Keratinocyte (primary cell): ENCODE results near the gene NRP1. TPM values are rescaled to one million over a fixed set of nuclear protein-coding genes. Genes with fewer than 3 reads are reported as not detected.

Experiments
- DNase-seq: peaks from one replicate; pipeline ENCODE4 v3.0.0-alpha.2; 2011; ENCODE audit warnings: low read depth, missing footprints, low spot score
- FAIRE-seq: peaks from 2 replicates; lab custom pipeline; 2011; peaks lifted over from hg19 to GRCh38; lab: Jason Lieb, UNC
- H2AFZ ChIP-seq: 2 replicates; pipeline ENCODE4 v1.6.0; 2012; ENCODE audit warnings: low read length, control low read depth, inconsistent platforms; ENCODE audit not compliant: control insufficient read depth
- H3K27ac ChIP-seq: 2 replicates; pipeline ENCODE4 v1.5.1; 2011; ENCODE audit warnings: low read length; ENCODE audit not compliant: control insufficient read depth, insufficient read depth
- H3K27me3 ChIP-seq: 3 replicates; pipeline ENCODE4 v1.6.0; 2011; ENCODE audit warnings: low read length; ENCODE audit not compliant: control insufficient read depth, insufficient read depth; ENCODE audit errors: extremely low read depth
- H3K36me3 ChIP-seq, 2 experiments: 2 replicates in 1 of 2; 3 replicates in 1 of 2; pipeline ENCODE4 v1.5.1; 2011; ENCODE audit warnings: low read length in 2 of 2, mild to moderate bottlenecking in 1 of 2; ENCODE audit not compliant: control insufficient read depth in 2 of 2, insufficient read depth in 2 of 2; ENCODE audit errors: extremely low read depth in 1 of 2
- H3K4me1 ChIP-seq: 3 replicates; pipeline ENCODE4 v1.5.1; 2011; ENCODE audit warnings: low read length; ENCODE audit not compliant: control insufficient read depth, insufficient read depth; ENCODE audit errors: extremely low read depth
- H3K4me2 ChIP-seq: 3 replicates; pipeline ENCODE4 v1.6.0; 2011; ENCODE audit warnings: low read depth, low read length; ENCODE audit not compliant: control insufficient read depth, insufficient read depth; ENCODE audit errors: extremely low read depth
- H3K4me3 ChIP-seq, 3 experiments: fragments of 200-600 bp in 1 of 3; sonication (generic) in 1 of 3; 2 replicates in 2 of 3; 3 replicates in 1 of 3; pipeline ENCODE4 v1.5.1; 2011 to 2016; ENCODE audit warnings: low read length in 3 of 3, mild to moderate bottlenecking in 3 of 3, control low read depth in 2 of 3, inconsistent platforms in 1 of 3, low read depth in 1 of 3, mixed read lengths in 1 of 3, mixed run types in 1 of 3, moderate library complexity in 1 of 3; ENCODE audit not compliant: control insufficient read depth in 2 of 3, insufficient read depth in 2 of 3; ENCODE audit errors: extremely low read depth in 1 of 3
- H3K79me2 ChIP-seq: 2 replicates; pipeline ENCODE4 v1.6.0; 2012; ENCODE audit warnings: low read length; ENCODE audit not compliant: control insufficient read depth, insufficient read depth
- H3K9ac ChIP-seq: 3 replicates; pipeline ENCODE4 v1.6.0; 2011; ENCODE audit warnings: low read length; ENCODE audit not compliant: control insufficient read depth, insufficient read depth; ENCODE audit errors: extremely low read depth
- H3K9me1 ChIP-seq: 3 replicates; pipeline ENCODE4 v1.6.0; 2011; ENCODE audit warnings: low read length; ENCODE audit not compliant: control insufficient read depth, insufficient read depth; ENCODE audit errors: extremely low read depth
- H3K9me3 ChIP-seq: 2 replicates; pipeline ENCODE4 v1.5.1; 2012; ENCODE audit warnings: low read depth, low read length; ENCODE audit not compliant: control insufficient read depth
- H4K20me1 ChIP-seq: 3 replicates; pipeline ENCODE4 v1.6.0; 2011; ENCODE audit warnings: low read length; ENCODE audit not compliant: control insufficient read depth, insufficient read depth; ENCODE audit errors: extremely low read depth
- EZH2 ChIP-seq: IDR thresholded peaks from one replicate; pipeline ENCODE4 v1.6.1; 2012; ENCODE audit warnings: inconsistent platforms, mild to moderate bottlenecking, low read length, moderate library complexity
- dilution Hi-C: fragments of 300-500 bp; cut with MboI; formaldehyde crosslinking; loops from one replicate; pipeline ENCODE4 v1.7.0; 2020; ENCODE audit warnings: low sequenced_read_pairs; ENCODE audit not compliant: extremely low pct_ligation_motif_present
- polyA plus RNA-seq, 5 experiments: library from polyadenylated mRNA; depleted of rRNA in 3 of 5; stranded (reverse) in 3 of 5; stranded (forward) in 1 of 5; unstranded in 1 of 5; fragments of >200 nt; gene quantifications; 1 replicate in 1 of 5; 2 replicates in 3 of 5; 3 replicates in 1 of 5; pipeline versions ENCODE4 v1.2.1 to v1.2.3, GENCODE V29; 2011 to 2012; ENCODE audit warnings: missing spikeins in 2 of 5, low read depth in 1 of 5, low replicate concordance in 1 of 5
- TF ChIP-seq, protein P1 (sequence below), 3 experiments: IDR thresholded peaks in 1 of 3; conservative IDR thresholded peaks in 1 of 3; optimal IDR thresholded peaks in 1 of 3; 2 replicates in 2 of 3; 3 replicates in 1 of 3; pipeline versions ENCODE3 to v1.5.1; 2011; ENCODE audit warnings: low read length in 3 of 3, mild to moderate bottlenecking in 3 of 3, moderate library complexity in 2 of 3, control low read depth in 1 of 3, inconsistent platforms in 1 of 3; ENCODE audit not compliant: insufficient read depth in 2 of 3; ENCODE audit errors: extremely low read depth in 1 of 3

Gene NRP1
- polyA plus RNA-seq, 1 donor (not counting 4 experiments of a cell fraction or from before 2014, with no cell fraction given): 36.2 TPM

DNA sequence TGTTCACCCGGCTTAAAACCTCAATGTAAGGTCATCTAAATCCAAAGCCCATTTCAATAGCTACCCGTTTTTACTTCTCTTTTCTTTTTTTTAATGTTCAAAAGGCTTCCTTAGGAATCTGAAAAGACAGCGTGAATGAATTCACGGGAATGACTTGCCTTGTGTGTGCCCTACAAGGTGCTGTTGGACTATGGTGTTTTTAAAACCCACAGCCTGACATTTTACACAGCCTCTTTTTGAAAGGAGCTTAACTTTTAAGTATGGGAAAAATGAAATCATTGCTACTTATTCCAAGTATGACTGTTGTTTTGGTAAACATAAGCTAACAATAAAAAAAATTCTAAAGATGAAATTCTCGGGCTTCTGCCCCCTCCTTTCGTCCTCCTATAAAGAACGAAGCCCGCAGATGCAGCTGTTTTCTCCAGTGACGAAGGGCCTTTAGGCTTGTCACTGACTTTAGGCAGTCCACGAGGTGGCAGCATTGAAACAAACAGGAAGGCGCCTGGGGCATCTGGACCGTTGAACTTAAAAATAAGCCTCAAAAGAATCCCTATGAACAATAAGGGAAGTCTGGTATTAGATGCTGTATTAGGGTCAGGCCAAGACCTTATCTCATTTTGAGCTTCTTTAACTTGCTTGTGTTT is 141.3 kb downstream of the NRP1 start:
- Histone ChIP-seq H3K27me3 (no peaks in the 10 kb centered on the region), H3K4me3 (no peak overlapping the region), H3K79me2 (no peaks in the 10 kb centered on the region), H3K4me2 (peak overlapping the region; percentile 18), H3K4me1 (peaks cover 12% of the 10 kb centered on the region), H2AFZ (no peak overlapping the region), H3K9me1 (no peaks in the 10 kb centered on the region), H3K9me3 (no peaks in the 10 kb centered on the region), H3K27ac (no peak overlapping the region), H4K20me1 (no peaks in the 10 kb centered on the region), H3K36me3 (peaks cover 5 to 12% of the 10 kb centered on the region in 2 experiments), H3K9ac (no peak overlapping the region)
- dilution Hi-C loops: no loop called here
- no peak for TF ChIP-seq EZH2
- TF ChIP-seq, protein P1, sequence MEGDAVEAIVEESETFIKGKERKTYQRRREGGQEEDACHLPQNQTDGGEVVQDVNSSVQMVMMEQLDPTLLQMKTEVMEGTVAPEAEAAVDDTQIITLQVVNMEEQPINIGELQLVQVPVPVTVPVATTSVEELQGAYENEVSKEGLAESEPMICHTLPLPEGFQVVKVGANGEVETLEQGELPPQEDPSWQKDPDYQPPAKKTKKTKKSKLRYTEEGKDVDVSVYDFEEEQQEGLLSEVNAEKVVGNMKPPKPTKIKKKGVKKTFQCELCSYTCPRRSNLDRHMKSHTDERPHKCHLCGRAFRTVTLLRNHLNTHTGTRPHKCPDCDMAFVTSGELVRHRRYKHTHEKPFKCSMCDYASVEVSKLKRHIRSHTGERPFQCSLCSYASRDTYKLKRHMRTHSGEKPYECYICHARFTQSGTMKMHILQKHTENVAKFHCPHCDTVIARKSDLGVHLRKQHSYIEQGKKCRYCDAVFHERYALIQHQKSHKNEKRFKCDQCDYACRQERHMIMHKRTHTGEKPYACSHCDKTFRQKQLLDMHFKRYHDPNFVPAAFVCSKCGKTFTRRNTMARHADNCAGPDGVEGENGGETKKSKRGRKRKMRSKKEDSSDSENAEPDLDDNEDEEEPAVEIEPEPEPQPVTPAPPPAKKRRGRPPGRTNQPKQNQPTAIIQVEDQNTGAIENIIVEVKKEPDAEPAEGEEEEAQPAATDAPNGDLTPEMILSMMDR (optimal IDR thresholded peaks at IDR 0.05 in 1 of 3, IDR thresholded peaks at IDR 0.05 in 1 of 3, conservative IDR thresholded peaks at IDR 0.05 in 1 of 3; ENCODE audit: extremely low read depth in 1 of 3, insufficient read depth in 2 of 3, low read length in 3 of 3): peak; percentile 61 to 78 (median 74)
- DNase-seq: peak; percentile 53
- FAIRE-seq: peak; percentile 79

DNA sequence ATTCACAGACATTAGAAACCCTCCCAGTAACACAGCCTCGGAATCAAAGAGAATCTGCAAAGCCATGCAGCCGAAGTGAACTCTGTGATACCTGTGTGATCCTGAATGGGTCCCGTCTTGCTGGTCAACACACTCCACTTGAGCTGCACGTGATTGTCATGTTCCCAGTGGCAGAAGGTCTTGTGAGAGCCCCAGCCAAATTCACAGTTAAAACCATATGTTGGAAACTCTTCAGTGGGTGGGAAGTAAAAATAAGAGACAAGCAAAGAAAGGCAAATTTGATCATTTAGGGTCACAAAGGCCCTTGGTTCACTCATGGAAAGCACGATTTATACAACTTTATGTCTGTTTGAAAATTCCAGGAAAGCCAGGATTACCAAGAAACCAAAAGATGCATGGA is 142.3 kb downstream of the NRP1 start:
- H3K9ac ChIP-seq: no peak overlapping the region
- H3K27me3 ChIP-seq: no peaks in the 10 kb centered on the region
- TF ChIP-seq EZH2: no peak
- TF ChIP-seq, protein P1 (optimal IDR thresholded peaks at IDR 0.05 in 1 of 3, IDR thresholded peaks at IDR 0.05 in 1 of 3, conservative IDR thresholded peaks at IDR 0.05 in 1 of 3; ENCODE audit: extremely low read depth in 1 of 3, insufficient read depth in 2 of 3, low read length in 3 of 3): no peak
- H3K9me3 ChIP-seq: no peaks in the 10 kb centered on the region
- DNase-seq (no peak), FAIRE-seq (no peak)
- no peaks in the 10 kb centered on the region for H3K79me2 ChIP-seq
- dilution Hi-C loops: no loop called here
- H3K4me1 ChIP-seq: peaks cover 12% of the 10 kb centered on the region
- H4K20me1 ChIP-seq: no peaks in the 10 kb centered on the region
- no peaks in the 10 kb centered on the region for H3K9me1 ChIP-seq
- no peak overlapping the region for H3K4me2 ChIP-seq
- no peak overlapping the region for H3K27ac ChIP-seq
- H3K36me3 ChIP-seq: peaks cover 2 to 12% of the 10 kb centered on the region in 2 experiments
- no peak overlapping the region for H3K4me3 ChIP-seq
- H2AFZ ChIP-seq: no peak overlapping the region
